GM15510 (cell line): ENCODE results near the gene CD300LB.

ENCODE experiments used
- POLR2A ChIP-seq: IDR thresholded peaks from 3 replicates; pipeline ENCODE4 v1.6.1; 2011; ENCODE audit warnings: borderline replicate concordance; ENCODE audit not compliant: insufficient read length; ENCODE audit errors: extremely low read depth

The CD300LB gene

GRCh38 chr17:74522381-74523105, 8.7 kb downstream of the CD300LB start:
- TF ChIP-seq POLR2A = no peak

GRCh38 chr17:74521701-74522201, 9.5 kb downstream of the CD300LB start:
- TF ChIP-seq POLR2A = no peak

- TF ChIP-seq POLR2A = no peak
These were observed 10.3 kb downstream of the CD300LB start for GRCh38 chr17:74520790-74521480.

GRCh38 chr17:74520016-74520434, 11.2 kb downstream of the CD300LB start:
- no peak for TF ChIP-seq POLR2A

- TF ChIP-seq POLR2A = no peak
These were observed 14.5 kb downstream of the CD300LB start for GRCh38 chr17:74516561-74517328.

GRCh38 chr17:74515941-74516340, 15.3 kb downstream of the CD300LB start:
- TF ChIP-seq POLR2A = no peak

GRCh38 chr17:74514632-74515334, 16.5 kb downstream of the CD300LB start:
- TF ChIP-seq POLR2A = no peak

GRCh38 chr17:74513987-74514631, 17.2 kb downstream of the CD300LB start:
- no peak for TF ChIP-seq POLR2A

- TF ChIP-seq POLR2A = no peak
These were observed 18.6 kb downstream of the CD300LB start for GRCh38 chr17:74512624-74513091.

- no peak for TF ChIP-seq POLR2A
These were observed 19.2 kb downstream of the CD300LB start for GRCh38 chr17:74512036-74512435.

- TF ChIP-seq POLR2A = no peak
These were observed 23.1 kb downstream of the CD300LB start for GRCh38 chr17:74508156-74508555.

GRCh38 chr17:74502861-74503260, 28.4 kb downstream of the CD300LB start:
- no peak for TF ChIP-seq POLR2A

GRCh38 chr17:74499992-74500391, 31.3 kb downstream of the CD300LB start:
- no peak for TF ChIP-seq POLR2A

- TF ChIP-seq POLR2A = no peak
These were observed 33.8 kb downstream of the CD300LB start for GRCh38 chr17:74497471-74497870.
